Stimulated activated CD8-positive, alpha-beta memory T cell treated with anti-CD3 and anti-CD28 coated beads, Interleukin-2, amount 100 ng/mL, for 48 hours (primary cell): ENCODE data around the gene SOST.

Experiments used
- DNase-seq, 2 donors: peaks; one replicate each; pipeline ENCODE4 v3.0.0-alpha.2; 2020; ENCODE audit warnings: low read depth in 2 of 2

SOST gene

GRCh38 chr17:43774304-43775250 lies 16.0 kb upstream of the SOST start:
- no peak for DNase-seq

GRCh38 chr17:43772877-43773648 lies 14.5 kb upstream of the SOST start:
- no peak for DNase-seq

GRCh38 chr17:43771463-43771862 lies 12.9 kb upstream of the SOST start:
- no peak for DNase-seq

- DNase-seq: no peak
Measured at GRCh38 chr17:43770957-43771356, 12.4 kb upstream of the SOST start.

- DNase-seq: no peak
Measured at GRCh38 chr17:43769859-43770258, 11.3 kb upstream of the SOST start.

- DNase-seq: no peak
Measured at GRCh38 chr17:43769426-43769825, 10.8 kb upstream of the SOST start.

- DNase-seq: no peak
Measured at GRCh38 chr17:43768943-43769342, 10.4 kb upstream of the SOST start.

GRCh38 chr17:43768382-43768781 lies 9.8 kb upstream of the SOST start:
- DNase-seq: no peak

GRCh38 chr17:43767713-43768059 lies 9.1 kb upstream of the SOST start:
- no peak for DNase-seq

GRCh38 chr17:43767053-43767712 lies 8.6 kb upstream of the SOST start:
- DNase-seq: no peak

- peak; percentile 25 to 36 for DNase-seq
Measured at GRCh38 chr17:43766413-43767052, 7.9 kb upstream of the SOST start.

- peak; percentile 81 to 86 for DNase-seq
Measured at GRCh38 chr17:43760254-43760852, 1.8 kb upstream of the SOST start.

- no peak for DNase-seq
Measured at GRCh38 chr17:43759836-43760235, 1.2 kb upstream of the SOST start.

GRCh38 chr17:43758086-43758485 lies 505 bp downstream of the SOST start:
- no peak for DNase-seq

GRCh38 chr17:43757171-43757660 lies 1.4 kb downstream of the SOST start:
- DNase-seq: no peak

GRCh38 chr17:43756201-43756600 lies 2.4 kb downstream of the SOST start:
- no peak for DNase-seq

GRCh38 chr17:43755389-43755875 lies 3.2 kb downstream of the SOST start:
- peak in 1 of 2 donors; percentile 16 for DNase-seq

GRCh38 chr17:43754947-43755346 lies 3.6 kb downstream of the SOST start:
- DNase-seq: no peak

GRCh38 chr17:43753493-43754129 lies 5.0 kb downstream of the SOST start:
- no peak for DNase-seq

- DNase-seq: no peak
Measured at GRCh38 chr17:43750153-43750552, 8.4 kb downstream of the SOST start.

- no peak for DNase-seq
Measured at GRCh38 chr17:43745541-43745940, 13.1 kb downstream of the SOST start.
